Left lung (tissue), 10 donors: ENCODE results near the gene FOXL3. TPM values are rescaled to one million over a fixed set of nuclear protein-coding genes. Genes with fewer than 3 reads are reported as not detected.
"Not testable (repeated sequence)": the region's sequence is repeated elsewhere in the genome, so short reads cannot be mapped to it uniquely, and the experiment has no call there.

Experiments
- ATAC-seq: fragments of 200-7000 bp; cut with Tn5 transposase; one replicate; pipeline ENCODE4 v1.9.1; 2020; ENCODE audit warnings: moderate library complexity
- DNase-seq, 4 donors: peaks; one replicate each; pipeline ENCODE4 v3.0.0-alpha.2; 2013 to 2020
- H3K27ac ChIP-seq, 2 donors: fragments of 200-600 bp; sonication (generic) in 1 of 2; one replicate each; pipeline versions ENCODE4 v1.5.0 to v1.8.0; 2020 to 2021
- H3K27me3 ChIP-seq, 2 donors: fragments of 200-600 bp; sonication (generic) in 1 of 2; one replicate each; pipeline versions ENCODE4 v1.5.0 to v1.8.0; 2020 to 2021
- H3K36me3 ChIP-seq, 2 donors: fragments of 200-600 bp; sonication (generic) in 1 of 2; one replicate each; pipeline versions ENCODE4 v1.5.0 to v1.8.0; 2020 to 2021
- H3K4me1 ChIP-seq, 2 donors: fragments of 200-600 bp; one replicate each; pipeline ENCODE4 v1.8.0; 2021
- H3K4me3 ChIP-seq, 2 donors: fragments of 200-600 bp; sonication (generic) in 1 of 2; one replicate each; pipeline versions ENCODE4 v1.5.0 to v1.8.0; 2020 to 2021; ENCODE audit warnings: mild to moderate bottlenecking in 1 of 2
- H3K9me3 ChIP-seq, 2 donors: fragments of 200-600 bp; sonication (generic) in 1 of 2; one replicate each; pipeline versions ENCODE4 v1.5.0 to v1.8.0; 2020 to 2021
- CTCF ChIP-seq, 2 donors: fragments of 200-600 bp; sonication (generic) in 1 of 2; IDR thresholded peaks; one replicate each; pipeline versions ENCODE4 v1.5.0 to v1.8.0; 2021; ENCODE audit warnings: antibody characterized with exemption in 2 of 2
- intact Hi-C, 2 donors: fragments of 100-400 bp; cut with DNase I; formaldehyde crosslinking; loops; one replicate each; pipeline versions ENCODE4 v1.11.2 to v1.14.2; 2022
- polyA plus RNA-seq, 6 donors: library from polyadenylated mRNA; unstranded; fragments of 120-200 nt; gene quantifications; one replicate each; pipeline ENCODE4 v1.2.1, GENCODE V29; 2013; ENCODE audit not compliant: insufficient read length in 6 of 6
- total RNA-seq, 2 donors: library from RNA; stranded (reverse); fragmentation: NEBNext Ultra II Directional; extraction: Animal tissue kit (Norgen Biotek cat#: 25700); gene quantifications; one replicate each; pipeline ENCODE4 v1.2.1, GENCODE V29; 2021
- donor health status: DM: no; HTN: yes; CAD: no.
- donor health status: DM: no; HTN: no; CAD: no.

The FOXL3 gene
- total and polyA plus RNA-seq, 8 donors: not detected

- no peak for TF ChIP-seq CTCF (IDR thresholded peaks at IDR 0.05)
- H3K27me3 ChIP-seq: peaks cover 18 to 66% of the 10 kb centered on the region in 2 donors
- no peak overlapping the region for H3K27ac ChIP-seq
- H3K4me1 ChIP-seq: peaks cover 0 to 4% of the 10 kb centered on the region in 2 donors
- DNase-seq: peak in 2 of 4 donors; percentile 40 to 61
- ATAC-seq: peak; percentile 78
- H3K4me3 ChIP-seq: no peak overlapping the region
- H3K36me3 ChIP-seq: no peaks in the 10 kb centered on the region
- no peaks in the 10 kb centered on the region for H3K9me3 ChIP-seq
- intact Hi-C loops: no loop called here
These were observed 5.5 kb downstream of the FOXL3 start for GRCh38 chr7:295155-296154.

- Histone ChIP-seq H3K4me1 (no peaks in the 10 kb centered on the region), H3K4me3 (no peak overlapping the region), H3K9me3 (no peaks in the 10 kb centered on the region), H3K27me3 (peaks cover 8 to 56% of the 10 kb centered on the region in 2 donors), H3K27ac (no peak overlapping the region), H3K36me3 (no peaks in the 10 kb centered on the region)
- TF ChIP-seq CTCF (IDR thresholded peaks at IDR 0.05): no peak
- no peak for ATAC-seq
- intact Hi-C loops: no loop called here
- DNase-seq: no peak
These were observed 6.5 kb downstream of the FOXL3 start for GRCh38 chr7:296373-296945.

- not testable (repeated sequence) for H3K9me3 ChIP-seq, ATAC-seq, DNase-seq
These were observed 7.2 kb downstream of the FOXL3 start for GRCh38 chr7:297141-297540.

GRCh38 chr7:297611-298374 is 7.8 kb downstream of the FOXL3 start:
- TF ChIP-seq CTCF (IDR thresholded peaks at IDR 0.05): no peak
- intact Hi-C loops: no loop called here
- no peak overlapping the region for H3K27ac ChIP-seq
- ATAC-seq (no peak), DNase-seq (no peak)
- no peaks in the 10 kb centered on the region for H3K36me3 ChIP-seq
- no peak overlapping the region for H3K4me3 ChIP-seq
- no peaks in the 10 kb centered on the region for H3K4me1 ChIP-seq
- H3K9me3 ChIP-seq: no peaks in the 10 kb centered on the region
- H3K27me3 ChIP-seq: peaks cover 0 to 43% of the 10 kb centered on the region in 2 donors

More at GRCh38 chr7:297141-297540, 7.2 kb downstream of the FOXL3 start:
- H3K36me3 ChIP-seq, intact Hi-C loops, H3K4me3 ChIP-seq, H3K4me1 ChIP-seq, H3K27ac ChIP-seq: not testable (repeated sequence)
- H3K27me3 ChIP-seq: peaks cover 1 to 49% of the 10 kb centered on the region in 2 donors

GRCh38 chr7:298375-298702 is 8.4 kb downstream of the FOXL3 start:
- DNase-seq: no peak
- Histone ChIP-seq H3K4me1 (no peaks in the 10 kb centered on the region), H3K9me3 (no peaks in the 10 kb centered on the region), H3K36me3 (no peaks in the 10 kb centered on the region), H3K27ac (no peak overlapping the region), H3K27me3 (peaks cover 0 to 37% of the 10 kb centered on the region in 2 donors), H3K4me3 (no peak overlapping the region)
- intact Hi-C loops: no loop called here
- no peak for TF ChIP-seq CTCF (IDR thresholded peaks at IDR 0.05)
- no peak for ATAC-seq
